AG04450 (cell line): ENCODE data around the gene LINGO1. TPM values are rescaled to one million over a fixed set of nuclear protein-coding genes. Genes with fewer than 3 reads are reported as not detected.

ENCODE experiments used
- CTCF ChIA-PET: fragments of 300-600, 350-600 bp; formaldehyde crosslinking; extraction: SDS; loops from one replicate; lab custom pipeline; 2022; ENCODE audit warnings: antibody characterized with exemption, inconsistent platforms; lab: Charles Lee
- POLR2A ChIA-PET: fragments of 350-600 bp; formaldehyde crosslinking; extraction: SDS; loops from one replicate; lab custom pipeline; 2021; ENCODE audit warnings: antibody characterized with exemption, inconsistent platforms; lab: Yijun Ruan, JAX
- DNase-seq: peaks from one replicate; pipeline ENCODE4 v3.0.0-alpha.2; 2011; ENCODE audit warnings: low read depth, low spot score
- H3K27ac ChIP-seq: one replicate; pipeline ENCODE4 v1.5.1; 2012; ENCODE audit warnings: low read depth, low read length, control low read depth
- H3K27me3 ChIP-seq: one replicate; pipeline ENCODE4 v1.6.0; 2012; ENCODE audit warnings: low read length; ENCODE audit not compliant: control insufficient read depth, insufficient read depth
- H3K4me3 ChIP-seq: 2 replicates; pipeline ENCODE4 v1.5.1; 2011; ENCODE audit warnings: mild to moderate bottlenecking, low read depth, low read length, control low read depth
- H3K9me3 ChIP-seq: 2 replicates; pipeline ENCODE4 v1.5.1; 2012; ENCODE audit warnings: low read length; ENCODE audit not compliant: control insufficient read depth, insufficient read depth
- CTCF ChIP-seq: IDR thresholded peaks from 2 replicates; pipeline ENCODE4 v1.5.1; 2011; ENCODE audit warnings: low read depth, low read length, control low read depth, inconsistent platforms
- polyA plus RNA-seq: library from polyadenylated mRNA; depleted of rRNA; stranded (reverse); fragments of >200 nt; gene quantifications from 2 replicates; pipeline ENCODE4 v1.2.3, GENCODE V29; 2011

LINGO1 gene
- polyA plus RNA-seq, 1 experiment = not detected

DNA sequence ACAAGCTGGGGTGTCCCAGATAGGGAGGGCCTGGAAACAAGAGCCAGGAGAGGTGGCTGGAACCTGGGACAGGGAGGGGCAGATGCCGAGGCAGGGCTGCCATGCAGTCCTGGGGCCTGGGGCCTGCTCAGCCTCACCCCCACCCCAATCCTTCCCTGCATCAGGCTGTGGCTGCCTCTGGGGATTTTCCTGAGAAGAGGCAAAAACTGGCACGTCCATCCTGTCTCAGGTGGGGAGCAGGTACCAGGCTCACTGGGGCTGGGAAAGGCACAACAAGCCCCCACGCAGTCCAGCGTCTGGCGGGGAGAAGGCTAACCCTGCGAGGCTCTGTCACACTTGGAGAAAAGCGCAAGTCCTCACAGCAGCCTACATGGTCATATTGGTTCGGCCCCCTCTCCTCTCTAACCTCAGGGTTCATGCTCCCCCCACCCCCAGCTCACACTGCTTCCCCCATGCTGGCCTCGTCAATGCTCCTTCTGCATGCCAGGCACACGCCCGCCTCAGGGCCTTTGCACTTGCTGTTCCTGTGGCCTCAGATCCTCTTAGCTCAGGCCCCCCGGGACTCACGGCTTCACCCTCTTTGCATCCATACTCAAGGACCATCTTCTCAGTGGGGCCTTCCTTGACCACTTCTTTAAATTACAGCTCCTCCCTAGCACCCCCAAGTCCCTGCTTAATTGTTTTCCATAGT, 53.1 kb downstream of the LINGO1 start:
- Histone ChIP-seq H3K4me3 (no peak overlapping the region), H3K27ac (no peak overlapping the region), H3K9me3 (no peaks in the 10 kb centered on the region; the same call in 1 of the 2 replicates), H3K27me3 (peaks cover 48% of the 10 kb centered on the region)
- DNase-seq = no peak
- ChIA-PET POLR2A (interaction anchor here (0.7 kb wide), 1 partner anchor 418 kb away, joined by 8 read pairs; no protein-coding TSS in a partner anchor), CTCF (no interaction called here)
- TF ChIP-seq CTCF = no peak

GRCh38 chr15:77578641-77579372, 53.9 kb downstream of the LINGO1 start:
- POLR2A ChIA-PET = no interaction called here
- peaks cover 43% of the 10 kb centered on the region for H3K27me3 ChIP-seq

GRCh38 chr15:77577366-77577950, 55.3 kb downstream of the LINGO1 start:
- ChIA-PET POLR2A (no interaction called here), CTCF (no interaction called here)
- Histone ChIP-seq H3K27me3 (peaks cover 42% of the 10 kb centered on the region), H3K4me3 (no peak overlapping the region), H3K27ac (no peak overlapping the region), H3K9me3 (no peaks in the 10 kb centered on the region)
- DNase-seq = no peak
- TF ChIP-seq CTCF = no peak

More at GRCh38 chr15:77578641-77579372, 53.9 kb downstream of the LINGO1 start:
- CTCF ChIA-PET = no interaction called here
- no peak overlapping the region for H3K4me3 ChIP-seq
- no peak for TF ChIP-seq CTCF
- no peak overlapping the region for H3K27ac ChIP-seq
- H3K9me3 ChIP-seq = no peaks in the 10 kb centered on the region; the same call in 1 of the 2 replicates
- DNase-seq = no peak

DNA sequence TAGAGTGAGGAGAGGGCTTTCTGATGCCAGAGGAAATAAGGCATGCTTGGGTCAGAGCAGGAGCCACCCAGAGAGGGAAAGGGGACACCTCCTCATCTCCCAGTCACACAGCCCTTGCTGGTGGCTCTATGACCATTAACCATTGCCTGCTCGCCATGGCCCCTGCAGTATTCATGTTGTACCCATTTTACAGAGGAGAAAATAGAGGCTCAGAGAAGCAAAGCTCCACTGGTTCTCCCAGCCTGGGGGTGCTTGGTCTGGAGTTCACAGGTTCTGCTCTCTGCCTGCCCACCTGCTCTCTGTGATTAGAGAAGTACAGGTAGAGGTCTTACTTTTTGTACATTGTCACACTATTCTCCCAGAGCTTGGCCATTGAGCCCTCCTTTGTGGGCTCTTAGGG, 56.2 kb downstream of the LINGO1 start:
- no peaks in the 10 kb centered on the region for H3K9me3 ChIP-seq
- ChIA-PET CTCF (no interaction called here), POLR2A (no interaction called here)
- no peak for DNase-seq
- H3K4me3 ChIP-seq = no peak overlapping the region
- TF ChIP-seq CTCF = no peak
- H3K27ac ChIP-seq = no peak overlapping the region
- H3K27me3 ChIP-seq = peaks cover 44% of the 10 kb centered on the region
